Activated CD4-positive, alpha-beta T cell treated with anti-CD3 and anti-CD28 coated beads for 36 hours (primary cell): ENCODE data around the gene SLC12A1. TPM values are rescaled to one million over a fixed set of nuclear protein-coding genes. Genes with fewer than 3 reads are reported as not detected.

Experiments used
- ATAC-seq: fragments of 200-7000 bp; cut with Tn5 transposase; one replicate; pipeline ENCODE4 v1.10.0; 2021; ENCODE audit warnings: mild to moderate bottlenecking, moderate library complexity
- CTCF ChIA-PET: fragments of 350-600 bp; sonication (Branson Sonifier 250); formaldehyde crosslinking; loops from one replicate; lab custom pipeline; 2021; ENCODE audit warnings: antibody characterized with exemption; lab: Charles Lee
- POLR2A ChIA-PET: fragments of 350-600 bp; sonication (Branson Sonifier 250); formaldehyde crosslinking; loops from one replicate; lab custom pipeline; 2021; ENCODE audit warnings: antibody characterized with exemption, inconsistent platforms; lab: Charles Lee
- DNase-seq: peaks from one replicate; pipeline ENCODE4 v3.0.0-alpha.2; 2020
- H3K27ac Mint-ChIP-seq: one replicate; pipeline ENCODE4 v1.8.0; 2021; ENCODE audit warnings: mixed read lengths
- H3K27me3 Mint-ChIP-seq: one replicate; pipeline ENCODE4 v1.8.0; 2021; ENCODE audit warnings: mixed read lengths
- H3K36me3 Mint-ChIP-seq: one replicate; pipeline ENCODE4 v1.8.0; 2021; ENCODE audit warnings: low read depth, mixed read lengths
- H3K4me1 Mint-ChIP-seq: one replicate; pipeline ENCODE4 v1.8.0; 2021; ENCODE audit warnings: mixed read lengths
- H3K4me3 Mint-ChIP-seq: one replicate; pipeline ENCODE4 v1.8.0; 2021; ENCODE audit warnings: mild to moderate bottlenecking, moderate library complexity, mixed read lengths
- H3K9me3 Mint-ChIP-seq: one replicate; pipeline ENCODE4 v1.8.0; 2021; ENCODE audit warnings: low read depth, mixed read lengths
- intact Hi-C, 2 experiments: fragments of 100-400 bp; cut with DNase I in 1 of 2; cut with micrococcal nuclease in 1 of 2; formaldehyde crosslinking; loops; one replicate each; pipeline versions ENCODE4 v1.14.2 to v1.15.1; 2022 to 2024; cut with DNase I, micrococcal nuclease
- total RNA-seq, 2 experiments: library from RNA; stranded (reverse); gene quantifications; one replicate each; pipeline ENCODE4 v1.2.3, GENCODE V29; 2021

Gene SLC12A1
- total RNA-seq, 2 experiments from 2014 or later, result not detected

- CTCF ChIA-PET, result no interaction called here
- Mint-ChIP-seq H3K27me3 (peaks cover 6% of the 10 kb centered on the region), H3K36me3 (no peaks in the 10 kb centered on the region), H3K9me3 (no peaks in the 10 kb centered on the region), H3K4me1 (peaks cover 4% of the 10 kb centered on the region), H3K27ac (no peak overlapping the region), H3K4me3 (no peak overlapping the region)
- POLR2A ChIA-PET, result no interaction called here
- ATAC-seq (no peak), DNase-seq (no peak)
- intact Hi-C loops, result loop anchor here in 1 of 2 experiments (10.0 kb wide), 1 partner anchor 1967 kb away; no protein-coding TSS in a partner anchor
Observed at GRCh38 chr15:48282216-48282615, 76.1 kb downstream of the SLC12A1 start.

- CTCF ChIA-PET, result interaction anchor here (0.7 to 1.8 kb wide), 6 partner anchors 9 to 1972 kb away, joined by 3 to 9 read pairs (median 3); no protein-coding TSS in a partner anchor
- intact Hi-C loops, result loop anchor here in 1 of 2 experiments (10.0 kb wide), 1 partner anchor 1969 kb away; no protein-coding TSS in a partner anchor
- Mint-ChIP-seq H3K4me3 (no peak overlapping the region), H3K27ac (no peak overlapping the region), H3K27me3 (peaks cover 5% of the 10 kb centered on the region), H3K9me3 (no peaks in the 10 kb centered on the region), H3K4me1 (peaks cover 4% of the 10 kb centered on the region), H3K36me3 (no peaks in the 10 kb centered on the region)
- POLR2A ChIA-PET, result no interaction called here
- DNase-seq (no peak), ATAC-seq (no peak)
Observed at GRCh38 chr15:48283396-48284145, 77.5 kb downstream of the SLC12A1 start.

- POLR2A ChIA-PET, result no interaction called here
- no peak overlapping the region for H3K4me3 Mint-ChIP-seq
- no peak overlapping the region for H3K27ac Mint-ChIP-seq
- CTCF ChIA-PET, result interaction anchor here (0.7 to 3.0 kb wide), 15 partner anchors 8 to 1089 kb away, joined by 3 to 13 read pairs (median 3); no protein-coding TSS in a partner anchor
- ATAC-seq (peak; percentile 58), DNase-seq (peak; percentile 49)
- peaks cover 4% of the 10 kb centered on the region for H3K4me1 Mint-ChIP-seq
- H3K36me3 Mint-ChIP-seq, result no peaks in the 10 kb centered on the region
- peaks cover 4% of the 10 kb centered on the region for H3K27me3 Mint-ChIP-seq
- H3K9me3 Mint-ChIP-seq, result no peaks in the 10 kb centered on the region
- intact Hi-C loops, result loop anchor here (1.0 to 10.0 kb wide), 4 partner anchors 1088 to 1973 kb away; no protein-coding TSS in a partner anchor
Observed at GRCh38 chr15:48285329-48286214, 79.5 kb downstream of the SLC12A1 start.

- POLR2A ChIA-PET, result no interaction called here
- intact Hi-C loops, result loop anchor here (5.0 to 10.0 kb wide), 3 partner anchors 1092 to 1977 kb away; no protein-coding TSS in a partner anchor
- no peak for ATAC-seq
- H3K4me1 Mint-ChIP-seq, result peaks cover 5% of the 10 kb centered on the region
- no peak for DNase-seq
- H3K27ac Mint-ChIP-seq, result no peak overlapping the region
- CTCF ChIA-PET, result interaction anchor here (0.7 to 1.4 kb wide), 4 partner anchors 15 to 578 kb away, joined by 3 to 4 read pairs (median 3); no protein-coding TSS in a partner anchor
- no peaks in the 10 kb centered on the region for H3K9me3 Mint-ChIP-seq
- peaks cover 4% of the 10 kb centered on the region for H3K27me3 Mint-ChIP-seq
- H3K36me3 Mint-ChIP-seq, result no peaks in the 10 kb centered on the region
- H3K4me3 Mint-ChIP-seq, result no peak overlapping the region
Observed at GRCh38 chr15:48289628-48290027, 83.5 kb downstream of the SLC12A1 start.

- no peaks in the 10 kb centered on the region for H3K36me3 Mint-ChIP-seq
- H3K4me3 Mint-ChIP-seq, result no peak overlapping the region
- ChIA-PET POLR2A (no interaction called here), CTCF (interaction anchor here (0.5 to 0.9 kb wide), 2 partner anchors 9 to 33 kb away, joined by 3 read pairs; no protein-coding TSS in a partner anchor)
- peaks cover 3% of the 10 kb centered on the region for H3K27me3 Mint-ChIP-seq
- intact Hi-C loops, result no loop called here
- DNase-seq (no peak), ATAC-seq (no peak)
- H3K4me1 Mint-ChIP-seq, result peaks cover 2% of the 10 kb centered on the region
- no peak overlapping the region for H3K27ac Mint-ChIP-seq
- H3K9me3 Mint-ChIP-seq, result no peaks in the 10 kb centered on the region
Observed at GRCh38 chr15:48292458-48292857, 86.4 kb downstream of the SLC12A1 start.

- no peak for ATAC-seq
- Mint-ChIP-seq H3K27ac (no peak overlapping the region), H3K9me3 (no peaks in the 10 kb centered on the region), H3K4me3 (no peak overlapping the region), H3K36me3 (no peaks in the 10 kb centered on the region), H3K4me1 (no peaks in the 10 kb centered on the region), H3K27me3 (peaks cover 3% of the 10 kb centered on the region)
- ChIA-PET POLR2A (no interaction called here), CTCF (interaction anchor here (0.6 to 1.0 kb wide), 2 partner anchors 15 to 35 kb away, joined by 3 read pairs; no protein-coding TSS in a partner anchor)
- intact Hi-C loops, result no loop called here
- no peak for DNase-seq
Observed at GRCh38 chr15:48297668-48298067, 91.6 kb downstream of the SLC12A1 start.

DNA sequence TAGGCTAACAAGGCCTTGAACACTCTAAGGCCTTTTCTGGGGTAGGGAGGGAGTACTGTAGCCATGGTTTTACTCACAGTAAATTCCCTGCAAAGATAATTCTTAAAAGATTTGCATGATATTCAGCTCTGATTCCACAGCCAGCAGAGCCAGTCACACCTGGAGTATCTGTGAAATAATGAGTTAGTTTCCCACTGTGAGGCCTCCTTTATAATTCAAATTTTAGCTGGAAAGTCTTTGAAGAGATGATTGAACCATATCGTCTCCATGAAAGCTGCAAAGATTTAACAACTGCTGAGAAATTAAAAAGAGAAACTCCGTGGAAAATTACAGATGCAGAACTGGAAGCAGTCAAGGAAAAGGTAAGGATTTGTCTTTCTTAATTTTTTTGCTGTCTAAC, 92.8 kb downstream of the SLC12A1 start:
- POLR2A ChIA-PET, result no interaction called here
- peaks cover 3% of the 10 kb centered on the region for H3K27me3 Mint-ChIP-seq
- no peaks in the 10 kb centered on the region for H3K36me3 Mint-ChIP-seq
- no peaks in the 10 kb centered on the region for H3K9me3 Mint-ChIP-seq
- no peak for ATAC-seq
- DNase-seq, result no peak
- no peaks in the 10 kb centered on the region for H3K4me1 Mint-ChIP-seq
- CTCF ChIA-PET, result no interaction called here
- no peak overlapping the region for H3K4me3 Mint-ChIP-seq
- H3K27ac Mint-ChIP-seq, result no peak overlapping the region
- intact Hi-C loops, result no loop called here

GRCh38 chr15:48300038-48300437, 93.9 kb downstream of the SLC12A1 start:
- H3K36me3 Mint-ChIP-seq, result no peaks in the 10 kb centered on the region
- H3K27me3 Mint-ChIP-seq, result peaks cover 3% of the 10 kb centered on the region
- ChIA-PET CTCF (interaction anchor here (1.1 kb wide), 1 partner anchor 52 kb away, joined by 4 read pairs; no protein-coding TSS in a partner anchor), POLR2A (interaction anchor here (0.6 kb wide), 1 partner anchor 617 kb away, joined by 4 read pairs; no protein-coding TSS in a partner anchor)
- intact Hi-C loops, result no loop called here
- ATAC-seq (no peak), DNase-seq (no peak)
- H3K4me3 Mint-ChIP-seq, result no peak overlapping the region
- H3K9me3 Mint-ChIP-seq, result no peaks in the 10 kb centered on the region
- H3K27ac Mint-ChIP-seq, result no peak overlapping the region
- no peaks in the 10 kb centered on the region for H3K4me1 Mint-ChIP-seq

DNA sequence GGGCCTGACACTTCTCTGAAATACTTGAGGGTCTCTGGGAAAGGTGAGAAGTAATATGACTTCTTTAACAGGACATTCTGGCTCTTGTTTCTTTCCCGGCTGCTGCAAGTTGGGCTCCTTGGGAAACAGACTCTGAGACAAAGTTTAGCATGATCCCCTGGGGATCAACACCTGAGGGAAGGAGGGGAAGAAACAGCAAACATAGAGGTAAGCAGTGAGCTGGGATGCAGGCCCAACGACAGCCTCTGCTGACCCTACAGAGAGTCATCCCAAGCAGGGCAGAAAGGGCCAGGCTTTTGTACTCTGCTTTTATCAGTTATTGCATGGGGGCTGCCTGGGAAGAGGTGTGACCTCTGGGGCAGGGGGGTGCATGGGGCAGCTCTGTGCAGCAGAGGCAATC, 98.3 kb downstream of the SLC12A1 start:
- no peak for ATAC-seq
- intact Hi-C loops, result no loop called here
- no peak overlapping the region for H3K27ac Mint-ChIP-seq
- no peak for DNase-seq
- H3K27me3 Mint-ChIP-seq, result no peaks in the 10 kb centered on the region
- H3K4me3 Mint-ChIP-seq, result no peak overlapping the region
- POLR2A ChIA-PET, result no interaction called here
- no peaks in the 10 kb centered on the region for H3K36me3 Mint-ChIP-seq
- H3K9me3 Mint-ChIP-seq, result no peaks in the 10 kb centered on the region
- no peaks in the 10 kb centered on the region for H3K4me1 Mint-ChIP-seq
- CTCF ChIA-PET, result interaction anchor here (0.8 to 1.1 kb wide), 2 partner anchors 15 to 16 kb away, joined by 3 read pairs; no protein-coding TSS in a partner anchor

DNA sequence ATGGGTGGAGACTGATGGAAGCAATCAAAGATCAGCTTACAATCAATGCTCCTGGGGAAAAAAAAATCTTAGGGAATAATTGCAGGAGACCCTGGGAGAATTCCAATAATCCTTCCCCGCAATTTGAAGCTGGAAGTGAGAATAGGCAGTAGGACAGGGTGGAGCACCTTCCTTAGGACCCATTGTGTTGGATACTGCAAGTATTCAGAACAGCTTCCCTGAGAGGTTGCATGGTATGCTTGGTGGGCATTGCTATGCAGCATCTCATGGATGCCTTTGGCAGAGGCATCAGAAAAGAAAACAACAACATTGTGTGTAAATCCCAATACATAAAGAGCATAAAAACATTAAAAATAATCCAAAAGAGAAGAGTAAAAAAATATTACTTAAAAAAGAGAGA, 100.5 kb downstream of the SLC12A1 start:
- ATAC-seq (no peak), DNase-seq (no peak)
- CTCF ChIA-PET, result no interaction called here
- POLR2A ChIA-PET, result no interaction called here
- no peaks in the 10 kb centered on the region for H3K9me3 Mint-ChIP-seq
- no peaks in the 10 kb centered on the region for H3K27me3 Mint-ChIP-seq
- H3K27ac Mint-ChIP-seq, result no peak overlapping the region
- intact Hi-C loops, result no loop called here
- no peaks in the 10 kb centered on the region for H3K36me3 Mint-ChIP-seq
- no peaks in the 10 kb centered on the region for H3K4me1 Mint-ChIP-seq
- no peak overlapping the region for H3K4me3 Mint-ChIP-seq

- Mint-ChIP-seq H3K36me3 (no peaks in the 10 kb centered on the region), H3K27ac (no peak overlapping the region), H3K4me1 (no peaks in the 10 kb centered on the region), H3K27me3 (no peaks in the 10 kb centered on the region), H3K9me3 (no peaks in the 10 kb centered on the region), H3K4me3 (no peak overlapping the region)
- ChIA-PET POLR2A (no interaction called here), CTCF (no interaction called here)
- DNase-seq (no peak), ATAC-seq (no peak)
- intact Hi-C loops, result no loop called here
Observed at GRCh38 chr15:48307586-48307985, 101.5 kb downstream of the SLC12A1 start.
